PFSK-1 (cell line): Measurements from ENCODE around the gene ETFB.

ENCODE experiments used
- REST ChIP-seq, 2 experiments: IDR thresholded peaks; 2 replicates each; pipeline versions ENCODE4 v1.6.1 to v1.8.0; 2011 to 2012; ENCODE audit warnings: low read depth in 2 of 2, low read length in 2 of 2, control low read depth in 1 of 2, inconsistent platforms in 1 of 2, mild to moderate bottlenecking in 1 of 2, moderate library complexity in 1 of 2; ENCODE audit not compliant: insufficient read depth in 1 of 2
- TAF1 ChIP-seq: IDR thresholded peaks from 2 replicates; pipeline ENCODE4 v1.6.1; 2012; ENCODE audit warnings: low read length, control low read depth, borderline replicate concordance; ENCODE audit not compliant: insufficient read depth

DNA sequence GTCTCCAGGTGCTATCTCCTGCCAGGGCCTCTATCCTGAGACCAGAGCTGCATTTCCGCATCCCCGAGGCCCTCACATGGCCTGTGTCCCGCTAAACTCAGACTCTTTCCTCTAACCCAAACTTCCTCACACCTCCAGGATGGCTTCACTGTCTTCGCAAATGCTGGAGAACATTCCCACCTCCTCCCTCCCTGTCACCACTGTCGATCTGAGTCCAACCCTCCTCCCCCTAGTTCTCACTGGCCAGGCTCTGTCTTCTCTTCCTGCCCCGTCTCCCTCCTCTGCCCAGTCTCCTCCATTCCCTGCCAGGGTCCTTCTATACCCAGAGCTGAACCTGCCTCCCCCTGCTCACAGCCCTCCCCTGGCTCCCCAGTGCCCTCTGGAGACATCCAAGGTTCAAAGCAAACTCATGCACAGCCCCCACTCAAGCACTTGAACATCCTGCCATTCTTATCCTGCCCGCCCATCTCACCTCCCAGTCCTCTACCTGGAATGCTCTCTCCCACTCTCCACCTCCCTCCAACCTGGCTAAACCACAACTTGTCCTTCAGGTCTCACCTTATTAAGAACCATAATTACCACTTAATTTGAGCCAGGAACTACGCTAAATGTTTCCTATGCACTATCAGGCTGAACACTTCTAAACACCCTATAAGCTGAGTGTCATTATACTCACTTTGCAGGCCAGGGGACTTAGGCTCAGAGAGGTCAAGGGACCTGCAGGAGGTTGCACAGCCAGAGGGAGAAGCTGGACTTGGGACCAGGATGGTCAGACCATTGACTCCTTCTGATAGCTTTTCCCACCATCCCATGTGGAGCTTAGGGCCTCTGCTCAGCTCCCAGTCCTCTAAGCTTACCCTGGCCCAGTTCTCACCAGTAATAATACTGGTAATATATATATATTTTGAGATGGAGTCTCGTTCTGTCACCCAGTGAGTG lies 23.3 kb downstream of the ETFB start:
- TF ChIP-seq TAF1 (no peak), REST (IDR thresholded peaks at IDR 0.05; ENCODE audit: insufficient read depth in 1 of 2, low read depth in 2 of 2, low read length in 2 of 2) (no peak)
